Measurements from ENCODE around the gene C1orf94.

Gene C1orf94

GRCh38 chr1:34149501-34149900, 27.2 kb upstream of the C1orf94 start:
- ATAC-seq (replicated peaks), result no peak
- Mint-ChIP-seq H3K9me3 (no peaks in the 10 kb centered on the region), H3K27ac (no peak overlapping the region), H3K4me3 (no peak overlapping the region), H3K27me3 (peaks cover 22 to 23% of the 10 kb centered on the region in 2 donors), H3K36me3 (no peaks in the 10 kb centered on the region), H3K4me1 (no peaks in the 10 kb centered on the region)
- no peak for DNase-seq

GRCh38 chr1:34153246-34153645, 23.5 kb upstream of the C1orf94 start:
- DNase-seq, result no peak
- H3K4me1 Mint-ChIP-seq, result no peaks in the 10 kb centered on the region
- H3K27me3 Mint-ChIP-seq, result peaks cover 23 to 32% of the 10 kb centered on the region in 2 donors
- no peaks in the 10 kb centered on the region for H3K36me3 Mint-ChIP-seq
- no peak overlapping the region for H3K4me3 Mint-ChIP-seq
- no peak overlapping the region for H3K27ac Mint-ChIP-seq
- ATAC-seq (replicated peaks), result no peak
- H3K9me3 Mint-ChIP-seq, result peaks cover 2 to 6% of the 10 kb centered on the region in 2 donors

- DNase-seq, result no peak
- peaks cover 2 to 6% of the 10 kb centered on the region in 2 donors for H3K9me3 Mint-ChIP-seq
- no peak overlapping the region for H3K4me3 Mint-ChIP-seq
- peaks cover 44 to 46% of the 10 kb centered on the region in 2 donors for H3K27me3 Mint-ChIP-seq
- no peak for ATAC-seq (replicated peaks)
- H3K4me1 Mint-ChIP-seq, result no peaks in the 10 kb centered on the region
- H3K36me3 Mint-ChIP-seq, result no peaks in the 10 kb centered on the region
- H3K27ac Mint-ChIP-seq, result no peak overlapping the region
Observed at GRCh38 chr1:34155860-34156259, 20.8 kb upstream of the C1orf94 start.

- H3K27me3 Mint-ChIP-seq, result peaks cover 44 to 48% of the 10 kb centered on the region in 2 donors
- H3K9me3 Mint-ChIP-seq, result peaks cover 2 to 6% of the 10 kb centered on the region in 2 donors
- H3K4me1 Mint-ChIP-seq, result no peaks in the 10 kb centered on the region
- DNase-seq, result no peak
- no peak for ATAC-seq (replicated peaks)
- H3K36me3 Mint-ChIP-seq, result no peaks in the 10 kb centered on the region
- no peak overlapping the region for H3K4me3 Mint-ChIP-seq
- no peak overlapping the region for H3K27ac Mint-ChIP-seq
Observed at GRCh38 chr1:34156739-34157138, 20.0 kb upstream of the C1orf94 start.

GRCh38 chr1:34162852-34163766, 13.6 kb upstream of the C1orf94 start:
- Mint-ChIP-seq H3K27me3 (peaks cover 72 to 90% of the 10 kb centered on the region in 2 donors), H3K4me3 (peak overlapping the region; percentile 82), H3K9me3 (peaks cover 0 to 3% of the 10 kb centered on the region in 2 donors)

GRCh38 chr1:34163792-34164731, 12.6 kb upstream of the C1orf94 start:
- Mint-ChIP-seq H3K4me1 (peaks cover 5 to 13% of the 10 kb centered on the region in 2 donors), H3K9me3 (peaks cover 0 to 3% of the 10 kb centered on the region in 2 donors), H3K27ac (peak overlapping the region; percentile 7), H3K27me3 (peaks cover 74 to 85% of the 10 kb centered on the region in 2 donors), H3K36me3 (peaks cover 3 to 4% of the 10 kb centered on the region in 2 donors), H3K4me3 (peak overlapping the region; percentile 82)
- DNase-seq, result no peak
- peak in 1 of 2 donors; percentile 12 for ATAC-seq (replicated peaks)

More at GRCh38 chr1:34162852-34163766, 13.6 kb upstream of the C1orf94 start:
- Mint-ChIP-seq H3K36me3 (peaks cover 3 to 4% of the 10 kb centered on the region in 2 donors), H3K4me1 (peaks cover 5 to 13% of the 10 kb centered on the region in 2 donors), H3K27ac (peak overlapping the region; percentile 92)
- DNase-seq (peak; percentile 23), ATAC-seq (replicated peaks) (peak; percentile 83 to 92)

GRCh38 chr1:34164771-34165391, 11.8 kb upstream of the C1orf94 start, which contains the start of gene CSMD2:
TSS of gene CSMD2 (minus strand) at chr1:34165230. CDS start at chr1:34165097, 133 bp downstream.
- peak within 1 kb of the TSS; percentile 77 for H3K27ac Mint-ChIP-seq
- DNase-seq (no peak), ATAC-seq (replicated peaks) (no peak)
- H3K9me3 Mint-ChIP-seq, result peaks cover 0 to 3% of the 10 kb centered on the region in 2 donors
- peaks cover 5 to 13% of the 10 kb centered on the region in 2 donors for H3K4me1 Mint-ChIP-seq
- peak within 1 kb of the TSS; percentile 17 to 54 for H3K4me3 Mint-ChIP-seq
- H3K27me3 Mint-ChIP-seq, result peaks cover 66 to 84% of the 10 kb centered on the region in 2 donors
- H3K36me3 Mint-ChIP-seq, result peaks cover 3 to 4% of the 10 kb centered on the region in 2 donors

- H3K4me3 Mint-ChIP-seq, result peak overlapping the region; percentile 17 to 54
- peaks cover 63 to 84% of the 10 kb centered on the region in 2 donors for H3K27me3 Mint-ChIP-seq
- ATAC-seq (replicated peaks), result no peak
- DNase-seq, result no peak
- H3K36me3 Mint-ChIP-seq, result peaks cover 3 to 4% of the 10 kb centered on the region in 2 donors
- peaks cover 0 to 3% of the 10 kb centered on the region in 2 donors for H3K9me3 Mint-ChIP-seq
- peak overlapping the region; percentile 77 for H3K27ac Mint-ChIP-seq
- H3K4me1 Mint-ChIP-seq, result peaks cover 5 to 13% of the 10 kb centered on the region in 2 donors
Observed at GRCh38 chr1:34165422-34165921, 11.2 kb upstream of the C1orf94 start.

GRCh38 chr1:34166191-34166624, 10.5 kb upstream of the C1orf94 start:
- Mint-ChIP-seq H3K4me3 (no peak overlapping the region), H3K36me3 (peaks cover 3 to 4% of the 10 kb centered on the region in 2 donors), H3K9me3 (peaks cover 0 to 3% of the 10 kb centered on the region in 2 donors), H3K4me1 (peaks cover 5 to 13% of the 10 kb centered on the region in 2 donors), H3K27me3 (peaks cover 63 to 77% of the 10 kb centered on the region in 2 donors), H3K27ac (no peak overlapping the region)
- DNase-seq (no peak), ATAC-seq (replicated peaks) (no peak)

GRCh38 chr1:34166625-34167361, 9.9 kb upstream of the C1orf94 start:
- H3K4me1 Mint-ChIP-seq, result peaks cover 5 to 13% of the 10 kb centered on the region in 2 donors
- ATAC-seq (replicated peaks) (no peak), DNase-seq (no peak)
- H3K9me3 Mint-ChIP-seq, result peaks cover 0 to 3% of the 10 kb centered on the region in 2 donors
- H3K36me3 Mint-ChIP-seq, result peaks cover 3 to 4% of the 10 kb centered on the region in 2 donors
- no peak overlapping the region for H3K4me3 Mint-ChIP-seq
- peaks cover 58 to 71% of the 10 kb centered on the region in 2 donors for H3K27me3 Mint-ChIP-seq
- no peak overlapping the region for H3K27ac Mint-ChIP-seq

GRCh38 chr1:34167389-34167788, 9.3 kb upstream of the C1orf94 start:
- no peak overlapping the region for H3K27ac Mint-ChIP-seq
- peaks cover 5 to 13% of the 10 kb centered on the region in 2 donors for H3K4me1 Mint-ChIP-seq
- peaks cover 0 to 3% of the 10 kb centered on the region in 2 donors for H3K9me3 Mint-ChIP-seq
- H3K27me3 Mint-ChIP-seq, result peaks cover 54 to 70% of the 10 kb centered on the region in 2 donors
- H3K36me3 Mint-ChIP-seq, result peaks cover 3 to 4% of the 10 kb centered on the region in 2 donors
- DNase-seq (no peak), ATAC-seq (replicated peaks) (no peak)
- no peak overlapping the region for H3K4me3 Mint-ChIP-seq

GRCh38 chr1:34175744-34176143, 963 bp upstream of the C1orf94 start:
- Mint-ChIP-seq H3K27ac (no peak overlapping the region), H3K27me3 (peaks cover 46 to 57% of the 10 kb centered on the region in 2 donors), H3K36me3 (peaks cover 0 to 3% of the 10 kb centered on the region in 2 donors), H3K4me3 (no peak overlapping the region), H3K9me3 (peaks cover 0 to 4% of the 10 kb centered on the region in 2 donors), H3K4me1 (no peaks in the 10 kb centered on the region)
- ATAC-seq (replicated peaks), result no peak
- no peak for DNase-seq

GRCh38 chr1:34178072-34178471, 1.4 kb downstream of the C1orf94 start:
- ATAC-seq (replicated peaks), result no peak
- H3K4me3 Mint-ChIP-seq, result no peak overlapping the region
- peaks cover 0 to 7% of the 10 kb centered on the region in 2 donors for H3K9me3 Mint-ChIP-seq
- no peak for DNase-seq
- H3K4me1 Mint-ChIP-seq, result no peaks in the 10 kb centered on the region
- no peak overlapping the region for H3K27ac Mint-ChIP-seq
- peaks cover 0 to 3% of the 10 kb centered on the region in 2 donors for H3K36me3 Mint-ChIP-seq
- H3K27me3 Mint-ChIP-seq, result peaks cover 50 to 68% of the 10 kb centered on the region in 2 donors
